ENCODE measurements around the gene NFASC.

GRCh38 chr1:204946640-204947039 lies 76.0 kb downstream of the NFASC start:
- TF ChIP-seq CTCF (IDR thresholded peaks at IDR 0.05; ENCODE audit: low read depth, low read length, poor library complexity, severe bottlenecking) (no peak), EZH2phosphoT487 (IDR thresholded peaks at IDR 0.05; ENCODE audit: borderline replicate concordance, low read length) (no peak)
